ENCODE data around the gene SLC9C2. TPM values are rescaled to one million over a fixed set of nuclear protein-coding genes. Genes with fewer than 3 reads are reported as not detected.

Gene SLC9C2
- total RNA-seq, 4 donors from 2014 or later, result 0.21 TPM; not detected in 3

GRCh38 chr1:173484276-173484675, 118.6 kb downstream of the SLC9C2 start:
- Histone ChIP-seq H3K9me3 (no peaks in the 10 kb centered on the region), H3K4me1 (peaks cover 0 to 20% (median 5%) of the 10 kb centered on the region in 4 donors), H3K4me3 (no peak overlapping the region), H3K36me3 (peaks cover 19 to 92% (median 42%) of the 10 kb centered on the region in 3 donors), H3K27me3 (no peaks in the 10 kb centered on the region), H3K27ac (no peak overlapping the region)
- DNase-seq (ENCODE audit: low spot score in 2 of 2), result no peak
- TF ChIP-seq EP300 (IDR thresholded peaks at IDR 0.05) (no peak), CTCF (IDR thresholded peaks at IDR 0.05) (no peak), POLR2A (IDR thresholded peaks at IDR 0.05) (no peak)
- 93 to 97% methylated on average over 2 of the region's 2 CpGs for WGBS, 2 donors

GRCh38 chr1:173482683-173483082, 120.2 kb downstream of the SLC9C2 start:
- peaks cover 15 to 76% (median 42%) of the 10 kb centered on the region in 3 donors for H3K36me3 ChIP-seq
- DNase-seq (ENCODE audit: low spot score in 2 of 2), result no peak
- TF ChIP-seq EP300 (IDR thresholded peaks at IDR 0.05) (no peak), CTCF (IDR thresholded peaks at IDR 0.05) (no peak), POLR2A (IDR thresholded peaks at IDR 0.05) (no peak)
- H3K9me3 ChIP-seq, result no peaks in the 10 kb centered on the region
- H3K4me1 ChIP-seq, result peaks cover 0 to 33% (median 17%) of the 10 kb centered on the region in 4 donors
- no peak overlapping the region for H3K4me3 ChIP-seq
- H3K27me3 ChIP-seq, result no peaks in the 10 kb centered on the region
- H3K27ac ChIP-seq, result no peak overlapping the region
- 80 to 94% methylated on average over 1 of the region's 1 CpG for WGBS, 2 donors

- TF ChIP-seq EP300 (IDR thresholded peaks at IDR 0.05) (no peak), CTCF (IDR thresholded peaks at IDR 0.05) (no peak), POLR2A (IDR thresholded peaks at IDR 0.05) (no peak)
- H3K4me1 ChIP-seq, result peaks cover 0 to 35% (median 17%) of the 10 kb centered on the region in 4 donors
- 64 to 65% methylated on average over 1 of the region's 1 CpG for WGBS, 2 donors
- H3K27ac ChIP-seq, result no peak overlapping the region
- no peak overlapping the region for H3K4me3 ChIP-seq
- no peaks in the 10 kb centered on the region for H3K27me3 ChIP-seq
- H3K36me3 ChIP-seq, result peaks cover 7 to 62% (median 32%) of the 10 kb centered on the region in 3 donors
- no peak for DNase-seq (ENCODE audit: low spot score in 2 of 2)
- no peaks in the 10 kb centered on the region for H3K9me3 ChIP-seq
Observed at GRCh38 chr1:173481195-173481772, 121.6 kb downstream of the SLC9C2 start.

GRCh38 chr1:173479649-173480048, 123.2 kb downstream of the SLC9C2 start:
- 73 to 74% methylated on average over 4 of the region's 4 CpGs for WGBS, 2 donors
- H3K9me3 ChIP-seq, result no peaks in the 10 kb centered on the region
- TF ChIP-seq CTCF (IDR thresholded peaks at IDR 0.05), result no peak
- no peak for TF ChIP-seq EP300 (IDR thresholded peaks at IDR 0.05)
- TF ChIP-seq POLR2A (IDR thresholded peaks at IDR 0.05), result no peak
- DNase-seq (ENCODE audit: low spot score in 2 of 2), result no peak
- peak overlapping the region in 3 of 4 donors; percentile 1 to 100 (median 9) for H3K27ac ChIP-seq
- peaks cover 0 to 51% (median 24%) of the 10 kb centered on the region in 4 donors for H3K4me1 ChIP-seq
- no peaks in the 10 kb centered on the region for H3K27me3 ChIP-seq
- H3K36me3 ChIP-seq, result peaks cover 7 to 46% (median 20%) of the 10 kb centered on the region in 3 donors
- H3K4me3 ChIP-seq, result peak overlapping the region in 1 of 4 donors; percentile 99

- peaks cover 7 to 32% (median 14%) of the 10 kb centered on the region in 3 donors for H3K36me3 ChIP-seq
- no peaks in the 10 kb centered on the region for H3K27me3 ChIP-seq
- peaks cover 0 to 65% (median 25%) of the 10 kb centered on the region in 4 donors for H3K4me1 ChIP-seq
- H3K27ac ChIP-seq, result peak overlapping the region; percentile 94 to 100 (median 100)
- peak in 1 of 2 donors; percentile 72 for DNase-seq (ENCODE audit: low spot score in 2 of 2)
- TF ChIP-seq EP300 (IDR thresholded peaks at IDR 0.05), result peak in 1 of 2 donors; percentile 83
- TF ChIP-seq CTCF (IDR thresholded peaks at IDR 0.05), result no peak
- TF ChIP-seq POLR2A (IDR thresholded peaks at IDR 0.05), result peak in 1 of 2 donors; percentile 52
- H3K9me3 ChIP-seq, result no peaks in the 10 kb centered on the region
- WGBS, 2 donors, result 5 to 10% methylated on average over 9 of the region's 9 CpGs
- peak overlapping the region; percentile 81 to 99 (median 93) for H3K4me3 ChIP-seq
Observed at GRCh38 chr1:173478094-173478674, 124.7 kb downstream of the SLC9C2 start.
